HG02981 (cell line): ENCODE measurements around the gene NCKAP5.

Experiments used
- ATAC-seq: cut with Tn5 transposase; IDR thresholded peaks from one replicate; pipeline ENCODE4 v1.9.1; 2021; ENCODE audit warnings: mild to moderate bottlenecking, moderate library complexity; ENCODE audit not compliant: unreplicated experiment

Gene NCKAP5

DNA sequence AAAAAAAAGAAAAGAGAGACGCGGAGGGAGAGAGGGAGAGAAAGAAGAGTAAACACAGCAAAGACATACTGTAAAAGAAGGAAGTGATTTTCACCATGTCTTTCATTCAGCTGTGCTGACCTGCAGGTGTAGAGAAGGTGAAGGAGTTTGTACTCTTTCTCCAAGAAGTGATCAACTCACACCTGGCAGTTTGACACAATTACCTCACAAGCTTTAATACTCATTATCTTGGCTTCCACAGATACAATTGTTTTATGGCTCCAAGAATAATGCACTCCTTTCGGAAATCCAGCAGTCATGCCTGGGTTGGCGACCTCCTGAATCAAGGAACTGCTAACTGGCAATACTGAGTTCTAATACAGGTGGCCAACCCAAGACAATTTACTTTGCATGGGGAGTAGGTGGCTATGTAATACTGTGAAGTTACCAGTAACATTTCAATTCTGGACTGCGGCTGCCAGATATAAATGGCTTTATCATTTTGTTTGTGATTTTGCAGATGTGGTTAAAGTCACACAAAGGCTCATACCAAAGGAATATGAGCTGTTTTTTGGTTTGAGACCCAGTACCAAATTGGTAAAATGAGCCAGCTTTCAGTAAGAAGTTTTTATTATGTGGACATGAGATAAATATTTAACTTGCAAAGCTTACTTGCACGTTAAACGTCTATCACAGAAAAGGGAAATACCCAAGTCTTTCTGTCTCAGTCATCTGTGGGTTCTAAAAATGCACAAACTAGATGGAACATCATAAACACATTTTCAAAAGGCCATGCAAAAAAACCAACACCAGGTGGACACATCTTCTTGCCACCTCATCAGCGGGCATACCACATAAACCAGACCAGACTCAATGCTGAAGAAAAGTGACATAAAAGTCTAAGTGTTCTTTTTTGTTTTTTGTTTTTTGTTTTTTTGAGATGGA is 69.3 kb downstream of the NCKAP5 start:
- peak; percentile 74 for ATAC-seq

DNA sequence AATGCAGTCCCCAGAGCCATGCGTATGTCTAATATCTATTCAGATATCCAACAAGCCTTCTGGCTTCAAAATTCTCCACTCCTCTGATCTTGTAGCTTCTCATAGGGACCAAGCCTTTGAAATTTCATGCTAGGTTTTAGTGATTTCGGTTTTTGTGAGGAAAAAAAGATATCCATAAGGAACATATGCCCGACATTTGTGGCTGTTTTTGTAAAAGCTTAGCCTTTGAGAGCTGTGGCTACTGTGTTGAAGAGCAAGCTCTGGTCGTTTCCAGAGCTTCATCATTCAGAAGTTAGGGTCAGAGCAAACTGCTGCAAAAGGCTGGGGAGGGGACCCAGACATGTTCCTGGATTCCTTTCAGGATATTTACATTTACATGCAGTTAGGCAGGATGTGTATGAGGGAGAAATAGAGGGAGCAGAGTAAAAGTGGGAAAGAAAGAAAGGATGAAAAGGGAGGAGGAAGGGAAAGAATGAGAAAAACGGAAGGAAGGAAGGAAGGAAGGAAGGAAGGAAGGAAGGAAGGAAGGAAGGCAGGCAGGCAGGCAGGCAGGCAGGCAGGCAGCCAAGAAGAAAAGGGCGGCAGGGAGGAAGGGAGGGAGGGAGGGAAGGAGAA is 70.2 kb downstream of the NCKAP5 start:
- no peak for ATAC-seq

DNA sequence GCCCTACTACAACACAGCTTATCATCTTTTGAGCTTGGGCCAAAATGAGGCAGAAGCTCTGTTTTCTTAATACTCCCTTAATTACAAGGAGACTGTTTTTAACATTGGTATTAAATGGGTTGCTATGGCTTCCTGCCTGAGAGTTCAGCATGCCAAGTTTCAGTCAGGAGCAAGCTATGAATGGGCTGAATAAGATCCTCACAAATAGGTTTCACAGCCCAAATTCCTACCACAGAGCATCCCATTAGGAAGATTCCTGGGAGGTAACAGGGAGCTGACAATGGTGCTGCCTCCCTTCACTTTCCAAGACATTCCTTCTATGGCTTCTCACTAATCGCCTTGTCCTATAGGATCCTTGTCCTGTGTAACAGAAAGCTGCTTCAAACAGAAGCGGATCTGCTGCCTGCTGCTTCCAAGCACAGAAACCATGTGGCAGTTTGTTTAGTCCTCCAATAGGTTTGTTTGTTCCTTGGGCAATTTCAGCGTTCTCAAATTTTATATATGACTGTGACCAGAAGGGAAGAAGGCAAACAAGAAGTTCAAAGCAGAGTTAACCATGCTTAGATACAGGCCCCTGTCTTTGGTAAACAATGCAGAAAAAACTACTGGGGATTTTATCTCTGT is 70.9 kb downstream of the NCKAP5 start:
- no peak for ATAC-seq

DNA sequence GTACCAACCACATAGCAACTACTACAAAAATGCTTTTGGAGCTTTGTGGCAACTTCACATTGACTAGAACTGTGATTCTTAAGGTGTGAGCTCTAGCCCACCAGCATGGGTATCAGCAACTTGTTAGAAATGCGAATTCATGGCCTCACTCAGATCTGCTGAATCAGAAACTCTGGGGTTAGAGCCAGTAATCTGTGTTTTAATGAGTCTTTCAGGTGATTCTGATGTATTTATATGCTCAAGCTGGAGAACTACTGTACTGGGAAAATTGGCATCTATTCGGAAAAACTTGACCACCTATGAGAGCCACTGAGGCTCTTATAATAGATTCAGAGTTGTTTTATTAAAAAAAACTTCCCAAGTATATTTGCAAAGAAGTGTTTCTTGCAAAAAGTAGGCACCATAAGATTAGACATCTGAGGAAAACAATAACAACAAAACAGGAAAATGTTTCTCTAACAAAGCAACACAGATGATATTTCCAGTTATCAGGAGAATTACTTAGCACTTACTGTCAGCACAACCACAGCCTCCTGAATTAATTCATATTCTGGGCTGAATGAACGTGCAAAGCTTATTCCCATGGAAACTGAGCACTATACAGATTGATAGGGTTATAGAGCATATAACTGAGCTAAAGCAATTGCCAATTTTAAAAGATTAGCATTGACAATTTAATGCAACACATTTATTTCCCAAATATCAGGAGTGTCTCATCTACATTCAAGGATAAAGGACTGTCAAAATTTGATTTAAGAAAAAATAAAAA is 71.6 kb downstream of the NCKAP5 start:
- ATAC-seq, result no peak

DNA sequence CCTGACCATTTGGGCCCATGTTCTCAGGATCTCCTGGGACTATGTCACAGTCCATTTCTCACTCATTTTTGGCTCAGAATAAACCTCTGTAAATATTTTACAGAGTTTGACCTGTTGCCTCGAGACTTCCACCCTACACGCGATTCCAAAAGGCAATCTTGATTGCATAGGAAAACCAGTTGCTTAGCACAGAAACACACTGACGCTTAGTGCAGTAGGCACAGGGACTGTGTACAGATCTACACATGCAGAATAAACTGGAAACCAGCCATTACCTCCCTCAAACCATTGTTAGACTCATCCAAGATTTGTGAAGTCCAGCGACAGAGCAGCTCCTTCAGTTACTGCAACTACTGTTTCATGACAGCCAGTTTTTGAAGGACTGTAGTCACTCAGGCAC is 73.0 kb downstream of the NCKAP5 start:
- ATAC-seq, result no peak

DNA sequence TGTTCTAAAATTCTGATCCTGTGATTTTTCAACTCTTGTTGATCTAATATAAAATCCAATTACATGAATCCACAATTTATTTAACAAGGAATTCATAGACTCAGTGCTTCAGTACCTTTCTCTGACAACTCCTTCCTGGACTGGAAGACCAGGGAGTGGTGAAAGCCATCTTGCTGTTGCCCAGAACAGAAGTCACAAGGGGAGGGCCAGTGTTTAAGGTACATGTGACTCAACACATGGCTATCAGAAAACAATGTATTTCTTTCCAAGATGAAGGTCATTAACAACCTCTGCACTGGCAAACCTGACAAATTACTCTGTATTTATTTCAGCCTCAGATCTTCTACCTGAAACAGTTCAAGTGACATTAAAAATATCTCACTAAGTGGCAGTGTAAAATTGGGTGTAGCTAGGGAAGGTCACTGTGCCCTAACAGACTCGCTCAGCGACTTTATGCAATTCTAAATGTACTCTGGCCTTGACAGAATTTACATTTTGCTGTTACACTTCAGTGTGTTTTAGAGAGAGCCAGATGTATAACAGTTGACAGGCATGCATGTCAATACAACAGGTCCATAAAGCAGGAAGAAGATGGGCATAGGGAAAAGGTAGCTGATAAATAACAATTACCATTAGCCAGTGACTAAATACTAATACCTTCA is 75.4 kb downstream of the NCKAP5 start:
- no peak for ATAC-seq

DNA sequence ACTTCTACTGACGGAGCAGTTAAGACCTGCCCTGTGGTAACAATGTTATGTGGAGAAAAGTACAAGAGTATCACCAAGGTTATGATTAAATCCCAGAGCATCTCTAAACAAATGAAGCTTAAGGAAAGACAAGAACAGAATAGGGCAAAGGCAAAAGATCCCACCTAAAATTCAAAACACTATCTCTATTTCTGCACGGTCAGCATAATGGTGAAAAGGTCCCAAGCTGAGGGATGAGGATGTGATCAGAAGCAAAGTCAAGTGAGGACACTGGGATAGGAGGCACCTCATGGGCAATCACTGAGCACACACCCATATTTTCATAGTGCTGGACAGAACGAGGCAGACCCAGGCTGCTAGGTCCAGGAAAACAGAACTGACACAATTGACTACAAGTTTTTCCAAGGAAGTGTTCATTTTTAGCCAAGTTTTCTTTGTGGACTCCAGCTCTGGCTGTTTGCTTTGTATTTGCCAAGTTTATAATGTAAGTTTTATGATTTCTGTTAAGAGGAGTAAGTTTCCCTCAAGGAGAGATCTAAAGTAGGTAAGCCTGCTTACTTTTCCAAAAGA is 77.8 kb downstream of the NCKAP5 start:
- no peak for ATAC-seq

DNA sequence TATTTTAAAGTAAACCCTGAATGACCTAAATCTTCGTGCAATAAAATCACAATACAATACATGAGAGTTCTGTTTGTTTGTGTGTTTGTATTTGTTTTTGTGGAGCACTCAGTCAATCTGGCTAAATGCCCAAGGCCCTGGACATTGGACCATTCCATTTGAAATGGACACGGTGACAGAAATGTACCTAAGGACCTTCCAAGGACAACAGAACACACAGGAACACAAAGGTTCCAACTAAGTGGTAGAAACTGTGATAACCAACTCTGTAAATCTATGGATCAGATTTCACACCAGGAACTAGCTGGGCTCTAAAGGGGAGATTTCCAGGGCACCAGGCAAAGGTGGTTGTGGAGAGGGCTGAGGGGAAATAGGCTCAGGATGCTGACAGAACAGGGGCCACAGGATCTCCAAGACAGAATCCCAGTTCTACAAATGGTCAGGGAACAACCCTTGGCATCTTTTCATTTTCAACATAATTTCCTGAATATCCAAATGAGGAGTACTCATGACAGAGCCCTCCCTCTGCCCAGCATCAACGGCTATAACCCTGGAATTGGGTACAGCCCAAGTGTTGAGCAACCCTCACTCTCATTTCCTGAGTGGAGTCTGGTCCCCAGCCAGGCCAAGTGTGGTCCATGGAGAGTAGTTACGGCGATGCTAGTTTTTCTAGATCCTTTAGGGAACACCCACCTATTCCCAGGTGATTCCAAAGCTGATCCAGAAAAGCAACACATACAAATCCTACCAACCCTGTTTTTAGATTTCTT is 78.4 kb downstream of the NCKAP5 start:
- ATAC-seq, result no peak

DNA sequence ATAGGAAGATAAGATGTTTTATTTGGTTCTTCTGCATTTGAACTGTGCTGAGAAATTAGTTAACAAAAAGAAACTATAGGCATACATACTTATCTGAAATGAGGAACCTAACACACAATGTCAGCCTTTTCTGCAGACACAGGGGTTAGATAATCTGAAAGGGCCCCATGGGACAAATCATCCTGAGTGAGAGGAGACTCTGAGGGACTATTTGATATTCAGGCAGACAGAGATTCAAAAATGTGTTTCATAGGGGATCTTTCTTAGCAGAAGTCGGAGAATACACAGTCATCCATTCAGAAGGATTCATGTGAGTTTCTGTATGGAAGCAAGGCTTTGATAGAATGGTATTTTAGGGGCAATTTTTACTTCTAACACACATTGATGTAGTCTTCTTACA is 79.1 kb downstream of the NCKAP5 start:
- no peak for ATAC-seq

DNA sequence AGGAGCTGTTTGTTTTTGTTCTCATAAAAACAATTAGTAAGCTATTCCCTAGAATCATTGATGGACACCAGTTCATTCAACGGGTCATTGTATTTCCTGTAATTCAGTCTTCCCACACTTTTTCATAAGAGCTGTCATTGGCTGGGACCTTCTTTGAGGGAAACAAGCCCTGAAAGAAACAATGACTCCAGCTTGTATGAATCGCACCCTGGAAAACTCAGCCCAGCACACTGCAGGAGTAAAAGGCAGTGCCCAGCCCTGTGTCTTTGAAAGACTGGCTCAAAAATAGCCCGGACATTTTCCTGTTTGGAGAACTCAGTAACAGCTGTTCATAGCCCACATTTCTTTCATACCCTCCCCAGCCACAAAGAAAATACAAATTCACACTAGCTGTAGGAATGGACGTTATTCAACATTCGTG is 81.5 kb downstream of the NCKAP5 start:
- no peak for ATAC-seq

DNA sequence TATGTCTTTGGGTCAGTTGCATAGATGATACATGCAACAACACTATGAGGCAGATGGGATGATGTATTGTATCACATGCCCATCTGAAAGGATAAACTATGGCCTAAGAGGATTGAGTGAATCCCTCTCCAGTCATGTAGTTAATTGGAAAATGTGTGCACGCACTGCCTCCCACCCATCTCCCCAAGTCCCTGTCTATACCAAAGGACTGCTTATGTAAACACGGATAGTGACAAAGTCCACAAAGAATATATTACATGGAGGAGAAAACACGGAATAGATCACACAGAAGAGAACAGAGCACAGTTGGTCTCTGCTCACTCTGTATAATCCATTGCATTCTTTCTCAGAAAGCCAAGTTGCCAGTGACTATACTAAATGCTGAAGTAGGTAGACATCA is 82.4 kb downstream of the NCKAP5 start:
- no peak for ATAC-seq

DNA sequence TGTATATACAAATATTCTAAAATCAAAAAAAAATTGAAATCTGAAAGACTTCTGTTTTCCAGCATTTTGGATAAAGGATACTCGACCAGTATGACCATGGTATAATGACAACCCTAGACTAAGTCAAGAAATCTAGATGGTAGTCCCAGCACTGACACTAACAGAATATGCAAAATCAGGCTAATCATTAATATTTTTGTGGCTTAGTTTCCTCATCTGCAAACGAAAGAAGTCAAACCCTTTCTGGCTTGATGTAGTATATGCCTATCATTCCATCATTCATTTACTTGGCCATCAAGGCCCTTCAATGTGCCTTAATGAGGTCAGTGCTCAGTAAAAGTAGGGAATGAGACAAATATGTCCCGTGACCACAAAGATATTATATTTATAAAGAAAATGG is 83.5 kb downstream of the NCKAP5 start:
- ATAC-seq, result peak; percentile 60

DNA sequence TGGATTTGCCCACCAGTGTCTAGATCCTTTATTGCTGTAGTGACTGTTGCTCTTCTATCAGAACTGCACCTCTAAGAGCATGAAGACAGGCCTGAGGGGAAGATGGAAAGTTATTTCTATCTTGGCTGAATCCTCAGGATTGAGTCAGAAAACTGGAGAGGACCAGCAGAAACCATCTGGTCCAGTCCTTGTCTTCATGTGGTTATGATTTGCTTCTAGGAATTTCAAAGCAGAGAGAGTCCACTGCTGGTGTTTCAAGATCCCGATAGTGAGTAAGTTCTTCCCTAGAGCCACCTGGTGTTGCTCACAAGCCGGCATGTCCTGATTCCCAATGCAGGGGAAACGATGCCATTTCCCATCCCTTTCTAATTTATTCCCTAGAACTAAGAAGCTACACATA is 84.2 kb downstream of the NCKAP5 start:
- ATAC-seq, result no peak

DNA sequence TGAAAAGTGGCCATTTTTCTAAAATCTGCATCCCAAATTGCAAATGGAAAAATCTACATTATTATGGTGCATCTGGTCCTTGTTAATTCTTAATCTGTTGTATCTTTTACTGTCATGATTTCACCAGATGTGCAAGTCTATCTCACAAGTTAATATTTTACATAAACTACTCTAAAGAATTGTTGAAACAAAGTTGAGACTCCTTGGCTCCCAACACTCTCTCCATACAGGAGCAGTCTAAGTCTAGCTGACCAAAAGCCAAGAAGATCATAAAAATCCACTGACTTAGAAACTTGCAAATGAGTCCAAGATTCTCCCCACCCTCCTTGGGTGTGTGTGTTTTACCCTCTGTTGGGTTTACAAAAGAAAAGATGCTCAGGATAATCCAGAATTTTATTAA is 85.1 kb downstream of the NCKAP5 start:
- no peak for ATAC-seq

DNA sequence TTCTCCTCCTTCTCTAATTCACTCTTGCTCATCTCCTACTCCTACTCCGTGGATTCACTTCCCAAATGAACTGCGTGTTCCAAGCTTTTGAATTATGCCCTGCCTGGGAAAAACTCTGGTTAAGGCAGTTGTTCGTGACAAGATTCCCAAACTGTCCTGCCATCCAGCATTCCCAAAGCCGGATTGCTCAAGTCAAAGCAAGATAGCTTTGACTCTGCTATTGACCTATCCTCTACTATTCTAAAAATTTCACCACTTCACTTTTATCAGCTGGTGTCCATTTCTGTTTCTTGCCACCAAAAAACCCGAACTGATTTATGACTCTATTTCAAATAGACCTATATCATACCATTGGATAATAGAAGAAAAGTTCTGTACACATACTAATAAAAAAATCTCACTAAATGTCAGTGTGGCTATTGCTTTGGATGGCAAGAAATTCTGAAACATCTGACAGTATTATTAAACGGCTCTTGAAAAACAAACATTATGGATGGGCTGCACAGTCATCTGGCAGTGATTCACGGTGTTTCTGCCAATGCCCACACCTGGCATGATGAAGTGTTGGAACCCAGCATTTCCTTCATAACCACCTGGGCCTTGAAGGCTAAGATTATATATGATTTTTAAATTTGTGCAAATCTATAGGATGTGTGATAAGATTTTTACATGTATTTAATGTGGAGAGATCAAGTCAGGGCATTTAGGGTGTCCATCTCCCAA is 87.4 kb downstream of the NCKAP5 start:
- ATAC-seq, result no peak

DNA sequence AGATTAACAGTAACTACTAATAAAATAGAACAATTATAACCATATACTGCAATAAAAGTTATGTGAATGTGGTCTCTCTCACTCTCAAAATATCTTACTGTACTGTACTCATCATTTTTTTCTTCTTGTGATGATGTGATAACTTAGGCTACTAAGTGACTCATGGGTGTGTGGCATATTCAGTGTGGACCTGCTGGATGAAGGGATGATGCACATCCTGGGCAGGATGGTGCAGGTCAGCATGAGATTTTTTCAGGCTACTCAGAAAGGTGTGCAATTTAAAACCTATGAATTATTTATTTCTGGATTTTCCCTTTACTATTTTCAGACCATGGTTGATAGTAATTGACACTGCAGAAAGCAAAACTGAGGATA is 90.7 kb downstream of the NCKAP5 start:
- no peak for ATAC-seq

DNA sequence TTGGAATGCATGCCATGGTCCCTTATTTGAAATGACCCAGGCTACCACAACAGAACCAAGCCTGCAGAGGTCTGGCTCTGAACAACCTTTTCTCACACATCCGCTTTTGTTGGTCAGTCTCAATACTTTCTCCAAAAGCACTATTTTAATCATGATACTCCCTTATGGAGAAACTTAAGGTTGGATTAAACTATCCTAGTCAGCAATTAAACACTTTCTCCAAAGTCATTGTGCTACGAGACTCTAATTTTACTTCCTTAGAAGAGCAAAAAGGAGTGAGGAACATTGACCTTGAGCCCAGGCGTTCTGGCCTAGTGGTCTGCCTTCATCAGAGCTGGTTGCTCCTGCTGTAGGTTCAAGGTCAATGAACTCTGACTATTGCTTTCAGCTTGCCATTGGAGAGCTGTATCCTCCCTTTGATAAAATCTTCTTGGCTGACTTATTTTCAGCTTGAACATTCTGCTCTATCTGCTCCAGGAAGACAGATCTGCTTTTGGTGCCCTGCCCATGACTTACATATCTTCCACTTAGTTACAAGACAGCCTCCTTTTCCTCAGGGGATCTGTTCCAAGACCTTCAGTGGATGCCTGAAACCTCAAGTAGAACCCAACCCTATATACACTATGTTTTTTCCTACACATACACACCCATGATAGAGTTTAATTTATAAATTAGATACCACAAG is 91.2 kb downstream of the NCKAP5 start:
- no peak for ATAC-seq

DNA sequence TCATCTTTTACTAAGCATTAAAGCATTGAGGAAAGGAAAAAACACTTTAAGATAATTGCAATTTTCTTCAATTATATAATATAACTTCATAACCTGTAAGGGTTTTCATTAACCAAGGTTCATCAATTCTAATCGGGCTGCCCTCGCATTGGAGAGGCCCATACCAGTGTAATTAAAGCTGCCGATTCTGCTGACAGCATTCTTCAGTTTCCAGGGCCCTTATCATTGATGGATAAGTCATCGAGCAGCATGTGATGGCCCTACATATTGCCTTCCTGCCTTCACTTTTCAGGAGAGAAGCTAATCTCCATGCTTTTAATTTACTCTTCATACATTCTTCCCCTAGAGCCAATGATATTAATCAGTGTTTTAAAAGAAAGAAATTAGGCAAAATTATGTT is 92.0 kb downstream of the NCKAP5 start:
- no peak for ATAC-seq
